GM12878 (cell line): ENCODE measurements around the gene SLCO2A1. TPM values are rescaled to one million over a fixed set of nuclear protein-coding genes. Genes with fewer than 3 reads are reported as not detected.

Source experiments
- ATAC-seq: fragments of 200-7000 bp; cut with Tn5 transposase; 3 replicates; pipeline ENCODE4 v1.9.1; 2020; ENCODE audit warnings: mild to moderate bottlenecking, moderate library complexity
- BruUV-seq: library from RNA; stranded (reverse); fragments of 400-500 nt; replicated peaks from 2 replicates; lab custom pipeline; 2021; lab: Mats Ljungman, UMichigan
- CTCF ChIA-PET: fragments of 300-600 bp; sonication (Branson Sonifier 250); formaldehyde crosslinking; extraction: SDS; loops from one replicate; lab custom pipeline; 2021; ENCODE audit warnings: inconsistent platforms; lab: Yijun Ruan, JAX
- POLR2A ChIA-PET: fragments of 350-600 bp; formaldehyde crosslinking; extraction: SDS; loops from one replicate; lab custom pipeline; 2021; ENCODE audit warnings: inconsistent platforms; lab: Charles Lee
- RAD21 ChIA-PET: fragments of 300-600 bp; sonication (Branson Sonifier 250); formaldehyde crosslinking; loops from one replicate; lab custom pipeline; 2023; ENCODE audit warnings: antibody characterized with exemption; ENCODE audit not compliant: unreplicated experiment; lab: Charles Lee
- SMC1A ChIA-PET: fragments of 300-600 bp; sonication (Branson Sonifier 250); formaldehyde crosslinking; loops from one replicate; lab custom pipeline; 2023; ENCODE audit not compliant: unreplicated experiment, uncharacterized antibody; lab: Charles Lee
- DNase-seq: peaks from one replicate; pipeline ENCODE4 v3.0.0-alpha.2; 2011; ENCODE audit warnings: low read depth, low spot score
- FAIRE-seq: peaks from 3 replicates; lab custom pipeline; 2011; peaks lifted over from hg19 to GRCh38; lab: Jason Lieb, UNC
- H2AFZ ChIP-seq: 2 replicates; pipeline ENCODE4 v1.6.0; 2011; ENCODE audit warnings: low read depth, low read length, control low read depth; ENCODE audit not compliant: control insufficient read depth
- H3K27ac ChIP-seq: 2 replicates; pipeline ENCODE4 v1.5.1; 2011; ENCODE audit warnings: control low read depth; ENCODE audit not compliant: control insufficient read depth, insufficient read depth
- H3K27me3 ChIP-seq, 2 experiments: replicated peaks in 1 of 2; 2 replicates each; pipeline versions ENCODE4 v1.6.0 to v1.6.1; 2011; ENCODE audit warnings: low read length in 1 of 2; ENCODE audit not compliant: control insufficient read depth in 2 of 2, insufficient read depth in 2 of 2
- H3K36me3 ChIP-seq, 2 experiments: 2 replicates each; pipeline ENCODE4 v1.5.1; 2011; ENCODE audit warnings: low read length in 1 of 2; ENCODE audit not compliant: control insufficient read depth in 2 of 2, insufficient read depth in 2 of 2
- H3K4me1 ChIP-seq: 2 replicates; pipeline ENCODE4 v1.6.1; 2011; ENCODE audit warnings: mild to moderate bottlenecking, low read length, moderate library complexity, mixed read lengths; ENCODE audit not compliant: control insufficient read depth, insufficient read depth
- H3K4me2 ChIP-seq: 2 replicates; pipeline ENCODE4 v1.6.0; 2011; ENCODE audit warnings: control low read depth; ENCODE audit not compliant: control insufficient read depth, insufficient read depth
- H3K4me3 ChIP-seq: fragments of 200-600 bp; sonication (generic); 2 replicates; pipeline ENCODE4 v1.5.1; 2016
- H3K79me2 ChIP-seq: 2 replicates; pipeline ENCODE4 v1.6.0; 2011; ENCODE audit warnings: low read length; ENCODE audit not compliant: control insufficient read depth, insufficient read depth
- H3K9ac ChIP-seq: 2 replicates; pipeline ENCODE4 v1.8.0; 2011; ENCODE audit warnings: low read length, control low read depth, mixed read lengths; ENCODE audit not compliant: control insufficient read depth, insufficient read depth
- H3K9me3 ChIP-seq: replicated peaks from 3 replicates; pipeline ENCODE4 v1.5.1; 2011; ENCODE audit warnings: mild to moderate bottlenecking, low read length; ENCODE audit not compliant: control insufficient read depth, insufficient read depth
- H4K20me1 ChIP-seq: 2 replicates; pipeline ENCODE4 v1.6.0; 2011; ENCODE audit not compliant: control insufficient read depth, insufficient read depth
- ASH2L ChIP-seq: fragments of 300-600, 200-600 bp; sonication (generic); IDR thresholded peaks from 2 replicates; pipeline ENCODE4 v1.6.1; 2017; ENCODE audit warnings: low read depth, mild to moderate bottlenecking, borderline replicate concordance
- CUX1 ChIP-seq: IDR thresholded peaks from 2 replicates; pipeline ENCODE4 v1.6.1; 2012; ENCODE audit warnings: improper control_type of control experiment, low read depth, low read length; ENCODE audit not compliant: insufficient replicate concordance
- HDAC2 ChIP-seq: fragments of 200-600 bp; sonication (generic); IDR thresholded peaks from 2 replicates; pipeline ENCODE4 v1.6.1; 2017
- SMC3 ChIP-seq: IDR thresholded peaks from 2 replicates; pipeline ENCODE4 v1.6.1; 2011; ENCODE audit warnings: low read length, improper control_type of control experiment, borderline replicate concordance
- STAT1 ChIP-seq: fragments of 450-650 bp; conservative IDR thresholded peaks from 2 replicates; pipeline ENCODE4 v1.6.1; 2014; ENCODE audit warnings: antibody characterized with exemption, mild to moderate bottlenecking
- ZSCAN29 ChIP-seq: fragments of 450-650 bp; IDR thresholded peaks from 2 replicates; pipeline ENCODE4 v1.6.1; 2017; ENCODE audit warnings: mild to moderate bottlenecking, moderate library complexity
- WGBS: methylation state at CpG from one replicate; pipeline ENCODE4 v1.1.6; 2016; ENCODE audit warnings: low lambda C conversion rate; ENCODE audit not compliant: insufficient replicate concordance, insufficient coverage; ENCODE audit errors: missing lambda C conversion rate; 5-methylcytosine and 5-hydroxymethylcytosine counted together
- in situ Hi-C: fragments of 300-500 bp; cut with MboI; formaldehyde crosslinking; loops from 9 replicates; pipeline ENCODE4 v1.14.3; 2018; ENCODE audit warnings: mixed read lengths
- intact Hi-C: fragments of 100-400 bp; cut with micrococcal nuclease; formaldehyde crosslinking; loops from one replicate; pipeline ENCODE4 v1.14.2; 2022; ENCODE audit not compliant: unreplicated experiment
- polyA plus RNA-seq, 11 experiments: library from polyadenylated mRNA; depleted of rRNA in 4 of 11; unstranded in 6 of 11; stranded (reverse) in 5 of 11; fragments of >200 nt; fragmentation: Nextera tagmentation in 4 of 11; fragmentation: Illumina TruSeq in 1 of 11; extraction: Ambion mirVana in 4 of 11; extraction: Trizol in 1 of 11; gene quantifications; 1 replicate in 1 of 11; 2 replicates in 10 of 11; pipeline versions ENCODE4 v1.2.1 to v1.2.3, GENCODE V29; 2011 to 2016; ENCODE audit warnings: inconsistent platforms in 2 of 11, missing spikeins in 2 of 11, low read depth in 1 of 11
- total RNA-seq, 4 experiments: library from RNA; depleted of rRNA in 3 of 4; stranded (reverse); fragments of >200 nt in 3 of 4; fragmentation: Illumina TruSeq in 1 of 4; extraction: Trizol in 1 of 4; gene quantifications; 2 replicates each; pipeline versions ENCODE4 v1.2.1 to v1.2.3, GENCODE V29; 2013 to 2021
- TF ChIP-seq, protein P1 (sequence below): fragments of 450-650 bp; IDR thresholded peaks from 2 replicates; pipeline ENCODE4 v1.6.1; 2016; ENCODE audit warnings: mild to moderate bottlenecking

SLCO2A1 gene
- total and polyA plus RNA-seq, 10 of the 15 experiments (the other 5 are each of a cell fraction or from before 2014, with no cell fraction given): 0.05 TPM; not detected in 9

DNA sequence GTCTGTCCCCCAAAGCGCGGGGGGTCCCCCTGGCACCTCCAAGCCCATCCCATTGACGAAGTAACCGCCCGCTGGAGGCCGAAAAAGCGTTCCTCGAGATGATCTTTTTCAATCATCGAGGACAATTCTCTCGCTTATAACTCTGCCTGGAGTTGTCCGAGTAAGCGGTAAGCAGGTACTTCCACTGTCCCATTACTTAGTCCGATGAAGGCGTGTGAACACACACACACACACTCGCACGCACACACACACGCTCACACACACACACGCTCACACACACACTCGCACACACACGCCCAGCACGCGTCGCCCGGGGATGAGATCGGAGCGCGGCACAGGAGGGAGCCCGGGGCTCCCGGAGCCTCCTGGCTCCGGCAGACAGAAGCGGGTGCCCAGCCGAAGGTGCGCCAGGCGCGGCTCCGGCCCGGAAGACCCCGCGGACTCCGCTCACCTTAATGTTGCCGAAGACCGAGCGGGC, 430 bp downstream of the SLCO2A1 start:
- BruUV-seq: no TSS peak

DNA sequence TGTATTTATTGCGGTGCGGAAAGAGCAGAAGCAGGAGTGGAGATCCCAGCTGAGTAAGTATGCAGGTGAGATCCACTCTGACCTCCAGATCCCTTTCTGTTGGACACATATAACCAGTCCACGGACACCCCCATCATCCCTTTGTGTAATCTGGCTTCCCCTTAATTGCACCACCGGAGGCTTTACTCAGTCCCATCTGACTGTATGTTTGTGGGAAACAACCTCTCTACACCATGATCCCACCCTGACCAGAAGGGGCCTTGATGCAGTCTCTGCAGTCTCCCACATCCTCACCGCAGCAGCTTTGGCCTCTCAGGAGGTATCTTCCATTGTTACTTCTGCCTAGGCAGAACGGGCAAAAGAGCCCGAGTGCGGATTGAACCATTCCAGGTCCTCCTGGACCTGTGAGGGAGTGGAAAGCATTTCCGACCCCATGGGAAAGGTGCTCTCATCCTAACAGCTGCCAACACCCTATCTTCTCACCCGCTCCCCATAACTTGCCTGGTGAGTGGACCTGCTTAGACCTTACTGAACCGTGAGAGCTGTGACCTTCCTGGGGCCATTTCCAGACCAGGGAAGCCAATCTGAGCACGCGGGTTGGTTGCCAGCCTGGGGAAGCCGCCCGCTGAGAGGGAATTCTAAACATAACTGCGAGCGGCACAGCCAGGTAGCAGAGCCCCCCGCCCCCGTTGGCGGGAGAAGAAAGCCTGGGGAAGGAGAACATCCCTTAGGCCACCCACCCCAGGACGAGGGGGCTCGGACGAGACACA, 1.1 kb downstream of the SLCO2A1 start:
- ChIA-PET CTCF (interaction anchor here (0.7 kb wide), 1 partner anchor 14 kb away, joined by 3 read pairs; no protein-coding TSS in a partner anchor), POLR2A (no interaction called here), SMC1A (no interaction called here), RAD21 (no interaction called here)
- BruUV-seq: no TSS peak
- 45% methylated on average over 23 of the region's 23 CpGs for WGBS
- Histone ChIP-seq H3K9ac (no peak overlapping the region), H3K79me2 (no peaks in the 10 kb centered on the region), H3K4me1 (no peaks in the 10 kb centered on the region), H2AFZ (no peak overlapping the region), H3K36me3 (no peaks in the 10 kb centered on the region), H3K4me2 (no peak overlapping the region), H3K4me3 (no peak overlapping the region), H3K9me3 (no peaks in the 10 kb centered on the region; the same call in 2 of the 3 replicates), H3K27ac (no peak overlapping the region), H4K20me1 (no peaks in the 10 kb centered on the region), H3K27me3 (peaks cover 10 to 16% of the 10 kb centered on the region in 2 experiments; a peak in 3 of 4 replicates)
- FAIRE-seq: no peak
- intact Hi-C loops: no loop called here
- no peak for DNase-seq
- in situ Hi-C loops: no loop called here
- no peak for ATAC-seq
- TF ChIP-seq CUX1: no peak
- TF ChIP-seq ZSCAN29: no peak
- no peak for TF ChIP-seq HDAC2
- no peak for TF ChIP-seq ASH2L
- no peak for TF ChIP-seq SMC3
- TF ChIP-seq, protein P1, sequence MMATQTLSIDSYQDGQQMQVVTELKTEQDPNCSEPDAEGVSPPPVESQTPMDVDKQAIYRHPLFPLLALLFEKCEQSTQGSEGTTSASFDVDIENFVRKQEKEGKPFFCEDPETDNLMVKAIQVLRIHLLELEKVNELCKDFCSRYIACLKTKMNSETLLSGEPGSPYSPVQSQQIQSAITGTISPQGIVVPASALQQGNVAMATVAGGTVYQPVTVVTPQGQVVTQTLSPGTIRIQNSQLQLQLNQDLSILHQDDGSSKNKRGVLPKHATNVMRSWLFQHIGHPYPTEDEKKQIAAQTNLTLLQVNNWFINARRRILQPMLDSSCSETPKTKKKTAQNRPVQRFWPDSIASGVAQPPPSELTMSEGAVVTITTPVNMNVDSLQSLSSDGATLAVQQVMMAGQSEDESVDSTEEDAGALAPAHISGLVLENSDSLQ: no peak
- TF ChIP-seq STAT1: no peak

More for the DNA sequence above, 430 bp downstream of the SLCO2A1 start:
- no peak for TF ChIP-seq ZSCAN29
- no peak for TF ChIP-seq ASH2L
- FAIRE-seq (no peak), DNase-seq (no peak), ATAC-seq (no peak)
- H4K20me1 ChIP-seq: no peaks in the 10 kb centered on the region
- WGBS: 13% methylated on average over 43 of the region's 43 CpGs
- no peaks in the 10 kb centered on the region for H3K4me1 ChIP-seq
- intact Hi-C loops (no loop called here), in situ Hi-C loops (no loop called here)
- H3K36me3 ChIP-seq: no peaks in the 10 kb centered on the region
- ChIA-PET CTCF (no interaction called here), POLR2A (no interaction called here), RAD21 (no interaction called here), SMC1A (no interaction called here)
- H2AFZ ChIP-seq: no peak overlapping the region
- no peak overlapping the region for H3K9ac ChIP-seq
- no peaks in the 10 kb centered on the region; the same call in 2 of the 3 replicates for H3K9me3 ChIP-seq
- no peak overlapping the region for H3K4me3 ChIP-seq
- H3K27me3 ChIP-seq: peaks cover 10 to 16% of the 10 kb centered on the region in 2 experiments; a peak in 3 of 4 replicates
- no peak overlapping the region for H3K27ac ChIP-seq
- H3K79me2 ChIP-seq: no peaks in the 10 kb centered on the region
- H3K4me2 ChIP-seq: no peak overlapping the region
